NB4 (cell line): Measurements from ENCODE around the gene PSMA4.

Source experiments
- DNase-seq: peaks from one replicate; pipeline ENCODE4 v3.0.0; 2010; ENCODE audit warnings: low read depth
- H3K4me3 ChIP-seq: one replicate; pipeline ENCODE4 v1.5.1; 2011; ENCODE audit warnings: mild to moderate bottlenecking, low read depth, low read length, moderate library complexity
- MYC ChIP-seq: IDR thresholded peaks from 2 replicates; pipeline ENCODE4 v1.6.1; 2011; ENCODE audit warnings: low read depth, low read length
- POLR2A ChIP-seq: IDR thresholded peaks from 2 replicates; pipeline ENCODE4 v1.6.1; 2011; ENCODE audit warnings: mild to moderate bottlenecking; ENCODE audit not compliant: insufficient read length; ENCODE audit errors: extremely low read depth
- TF ChIP-seq, protein P1 (sequence below): IDR thresholded peaks from 2 replicates; pipeline ENCODE4 v1.6.1; 2011; ENCODE audit warnings: low read depth, low read length
- TF ChIP-seq, protein P2 (sequence below): IDR thresholded peaks from one replicate; pipeline ENCODE4 v1.5.1; 2012; ENCODE audit warnings: low read depth, low read length

Gene PSMA4

DNA sequence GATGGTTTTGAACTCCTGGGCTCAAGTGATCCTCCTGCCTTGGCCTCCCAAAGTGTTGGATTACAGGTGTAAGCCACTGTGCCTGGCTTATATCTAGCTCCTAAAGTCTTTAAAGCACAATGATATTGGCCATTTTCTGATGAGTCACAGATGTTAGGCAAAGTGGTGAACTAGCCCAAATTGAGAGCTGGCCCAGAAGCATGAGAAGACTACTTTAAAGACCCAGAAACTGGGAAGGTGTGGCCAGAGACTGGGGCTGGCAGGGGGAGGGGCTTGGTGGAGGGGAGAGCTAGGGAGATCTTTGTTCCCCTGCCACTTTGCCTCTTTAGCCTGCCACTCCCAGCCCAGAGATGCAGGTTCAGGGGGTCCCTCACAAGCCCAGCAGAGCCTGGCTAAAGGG lies 58.9 kb downstream of the PSMA4 start:
- no peak overlapping the region for H3K4me3 ChIP-seq
- TF ChIP-seq, protein P1, sequence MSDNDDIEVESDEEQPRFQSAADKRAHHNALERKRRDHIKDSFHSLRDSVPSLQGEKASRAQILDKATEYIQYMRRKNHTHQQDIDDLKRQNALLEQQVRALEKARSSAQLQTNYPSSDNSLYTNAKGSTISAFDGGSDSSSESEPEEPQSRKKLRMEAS, result no peak
- no peak for TF ChIP-seq MYC
- no peak for TF ChIP-seq POLR2A
- TF ChIP-seq, protein P2, sequence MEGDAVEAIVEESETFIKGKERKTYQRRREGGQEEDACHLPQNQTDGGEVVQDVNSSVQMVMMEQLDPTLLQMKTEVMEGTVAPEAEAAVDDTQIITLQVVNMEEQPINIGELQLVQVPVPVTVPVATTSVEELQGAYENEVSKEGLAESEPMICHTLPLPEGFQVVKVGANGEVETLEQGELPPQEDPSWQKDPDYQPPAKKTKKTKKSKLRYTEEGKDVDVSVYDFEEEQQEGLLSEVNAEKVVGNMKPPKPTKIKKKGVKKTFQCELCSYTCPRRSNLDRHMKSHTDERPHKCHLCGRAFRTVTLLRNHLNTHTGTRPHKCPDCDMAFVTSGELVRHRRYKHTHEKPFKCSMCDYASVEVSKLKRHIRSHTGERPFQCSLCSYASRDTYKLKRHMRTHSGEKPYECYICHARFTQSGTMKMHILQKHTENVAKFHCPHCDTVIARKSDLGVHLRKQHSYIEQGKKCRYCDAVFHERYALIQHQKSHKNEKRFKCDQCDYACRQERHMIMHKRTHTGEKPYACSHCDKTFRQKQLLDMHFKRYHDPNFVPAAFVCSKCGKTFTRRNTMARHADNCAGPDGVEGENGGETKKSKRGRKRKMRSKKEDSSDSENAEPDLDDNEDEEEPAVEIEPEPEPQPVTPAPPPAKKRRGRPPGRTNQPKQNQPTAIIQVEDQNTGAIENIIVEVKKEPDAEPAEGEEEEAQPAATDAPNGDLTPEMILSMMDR, result no peak
- peak; percentile 22 for DNase-seq
